ENCODE results near the gene PIK3C2A. TPM values are rescaled to one million over a fixed set of nuclear protein-coding genes. Genes with fewer than 3 reads are reported as not detected.

Gene PIK3C2A
- total RNA-seq, 2 donors from 2014 or later = 21.4 to 40.0 TPM

GRCh38 chr11:17169876-17170275 lies 37.9 kb downstream of the PIK3C2A start:
- WGBS, 2 donors = 84 to 100% methylated on average over 1 of the region's 1 CpG
- TF ChIP-seq POLR2A (IDR thresholded peaks at IDR 0.05) (no peak), CTCF (IDR thresholded peaks at IDR 0.05) (no peak)
- intact Hi-C loops (cut with DNase I) = no loop called here
- Histone ChIP-seq H3K4me1 (peaks cover 12% of the 10 kb centered on the region), H3K27me3 (no peaks in the 10 kb centered on the region), H3K9me3 (no peaks in the 10 kb centered on the region), H3K4me3 (no peak overlapping the region), H3K27ac (no peak overlapping the region), H3K36me3 (replicated peaks in 1 of 2; ENCODE audit: insufficient read depth in 1 of 2, low read depth in 2 of 2) (peaks cover 0 to 3% of the 10 kb centered on the region in 2 donors)
- ATAC-seq (no peak), DNase-seq (no peak)

DNA sequence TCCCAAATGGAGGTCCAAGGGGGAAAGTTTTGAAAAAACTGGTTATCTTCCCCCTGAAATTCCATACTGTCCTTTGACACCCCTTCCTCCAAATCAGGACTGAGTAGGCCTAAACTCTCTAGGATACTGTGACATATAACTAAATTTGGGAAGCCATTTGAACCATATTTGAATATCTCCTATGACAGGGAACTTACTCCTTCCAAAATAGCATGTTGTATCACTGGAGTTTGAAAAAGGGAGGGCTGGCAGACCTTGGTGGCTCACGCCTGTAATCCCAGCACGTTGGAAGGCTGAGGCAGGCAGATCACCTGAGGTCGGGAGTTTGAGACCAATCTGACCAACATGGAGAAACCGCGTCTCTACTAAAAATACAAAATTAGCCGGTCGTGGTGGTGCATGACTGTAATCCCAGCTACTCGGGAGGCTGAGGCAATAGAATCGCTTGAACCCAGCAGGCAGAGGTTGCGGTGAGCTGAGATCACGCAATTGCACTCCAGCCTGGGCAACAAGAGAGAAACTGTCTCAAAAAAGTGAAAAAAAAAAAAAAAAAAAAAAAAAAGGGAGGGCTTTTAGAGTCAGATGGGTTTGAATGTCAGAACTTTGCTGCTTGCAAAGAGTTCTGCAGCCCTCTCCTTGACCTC lies 42.4 kb downstream of the PIK3C2A start:
- no peak overlapping the region for H3K4me3 ChIP-seq
- intact Hi-C loops (cut with DNase I) = no loop called here
- H3K36me3 ChIP-seq (replicated peaks in 1 of 2; ENCODE audit: insufficient read depth in 1 of 2, low read depth in 2 of 2) = peaks cover 0 to 3% of the 10 kb centered on the region in 2 donors
- DNase-seq = no peak
- WGBS, 2 donors = 90 to 92% methylated on average over 10 to 11 of the region's 11 CpGs
- no peaks in the 10 kb centered on the region for H3K27me3 ChIP-seq
- ATAC-seq = no peak
- no peak for TF ChIP-seq CTCF (IDR thresholded peaks at IDR 0.05)
- no peak for TF ChIP-seq POLR2A (IDR thresholded peaks at IDR 0.05)
- peak overlapping the region in 1 of 4 donors; percentile 8 for H3K27ac ChIP-seq
- H3K9me3 ChIP-seq = no peaks in the 10 kb centered on the region
- peaks cover 40% of the 10 kb centered on the region for H3K4me1 ChIP-seq

- intact Hi-C loops (cut with DNase I) = no loop called here
- peaks cover 41% of the 10 kb centered on the region for H3K4me1 ChIP-seq
- DNase-seq = no peak
Observed at GRCh38 chr11:17164361-17165246, 43.2 kb downstream of the PIK3C2A start.

GRCh38 chr11:17163736-17164135 lies 44.0 kb downstream of the PIK3C2A start:
- no peak for DNase-seq
- TF ChIP-seq CTCF (IDR thresholded peaks at IDR 0.05) = no peak
- TF ChIP-seq POLR2A (IDR thresholded peaks at IDR 0.05) = no peak
- H3K9me3 ChIP-seq = no peaks in the 10 kb centered on the region
- no peak overlapping the region for H3K4me3 ChIP-seq
- H3K27ac ChIP-seq = peak overlapping the region in 1 of 4 donors; percentile 5
- H3K36me3 ChIP-seq (replicated peaks in 1 of 2; ENCODE audit: insufficient read depth in 1 of 2, low read depth in 2 of 2) = peaks cover 0 to 3% of the 10 kb centered on the region in 2 donors
- peaks cover 41% of the 10 kb centered on the region for H3K4me1 ChIP-seq
- no peaks in the 10 kb centered on the region for H3K27me3 ChIP-seq
- intact Hi-C loops (cut with DNase I) = no loop called here
- no peak for ATAC-seq
- WGBS, 2 donors = 76 to 80% methylated on average over 2 of the region's 2 CpGs

More at GRCh38 chr11:17164361-17165246, 43.2 kb downstream of the PIK3C2A start:
- Histone ChIP-seq H3K36me3 (replicated peaks in 1 of 2; ENCODE audit: insufficient read depth in 1 of 2, low read depth in 2 of 2) (peaks cover 0 to 3% of the 10 kb centered on the region in 2 donors), H3K4me3 (no peak overlapping the region), H3K9me3 (no peaks in the 10 kb centered on the region), H3K27me3 (no peaks in the 10 kb centered on the region), H3K27ac (peak overlapping the region in 1 of 4 donors; percentile 8)
- no peak for TF ChIP-seq CTCF (IDR thresholded peaks at IDR 0.05)
- no peak for TF ChIP-seq POLR2A (IDR thresholded peaks at IDR 0.05)
- no peak for ATAC-seq
- 67 to 75% methylated on average over 1 of the region's 1 CpG for WGBS, 2 donors

Measured in body of pancreas (tissue), 4 donors.